Thymus (tissue), 14 donors: ENCODE measurements around the gene ZC3H7A. TPM values are rescaled to one million over a fixed set of nuclear protein-coding genes. Genes with fewer than 3 reads are reported as not detected.

Experiments
- DNase-seq, 9 donors: peaks; one replicate each; pipeline ENCODE4 v3.0.0-alpha.2; 2013; ENCODE audit warnings: low spot score in 9 of 9, low read depth in 6 of 9, missing footprints in 1 of 9
- H3K27ac ChIP-seq, 2 donors: one replicate each; pipeline ENCODE4 v1.5.1; 2013; ENCODE audit warnings: control low read depth in 1 of 2, low read depth in 1 of 2, low read length in 1 of 2, mild to moderate bottlenecking in 1 of 2, moderate library complexity in 1 of 2
- H3K27me3 ChIP-seq, 2 donors: one replicate each; pipeline ENCODE4 v1.5.1; 2013; ENCODE audit warnings: low read length in 1 of 2; ENCODE audit not compliant: control insufficient read depth in 2 of 2, insufficient read depth in 1 of 2
- H3K36me3 ChIP-seq, 2 donors: one replicate each; pipeline ENCODE4 v1.5.1; 2013; ENCODE audit warnings: low read length in 1 of 2, mild to moderate bottlenecking in 1 of 2, moderate library complexity in 1 of 2; ENCODE audit not compliant: control insufficient read depth in 2 of 2, insufficient read depth in 2 of 2
- H3K4me1 ChIP-seq, 2 donors: one replicate each; pipeline ENCODE4 v1.5.1; 2013; ENCODE audit warnings: low read length in 2 of 2; ENCODE audit not compliant: control insufficient read depth in 2 of 2, insufficient read depth in 2 of 2
- H3K4me3 ChIP-seq, 2 donors: one replicate each; pipeline ENCODE4 v1.5.1; 2013; ENCODE audit warnings: low read length in 2 of 2, control low read depth in 1 of 2, mild to moderate bottlenecking in 1 of 2
- H3K9me3 ChIP-seq, 2 donors: one replicate each; pipeline ENCODE4 v1.5.1; 2013; ENCODE audit warnings: low read length in 1 of 2, mild to moderate bottlenecking in 1 of 2; ENCODE audit not compliant: control insufficient read depth in 2 of 2, insufficient read depth in 1 of 2
- WGBS: extraction: QIAGEN DNeasy Blood & Tissue Kit; methylation state at CpG from one replicate; pipeline ENCODE4 v1.1.7; 2013; 5-methylcytosine and 5-hydroxymethylcytosine counted together
- long read RNA-seq, 10 donors: transcript quantifications; one replicate each; lab custom pipeline, GENCODE V29; 2026
- polyA plus RNA-seq: library from polyadenylated mRNA; stranded (reverse); fragments of 200-250 nt; gene quantifications from one replicate; pipeline ENCODE4 v1.2.3, GENCODE V29; 2013
- total RNA-seq: library from RNA; stranded (reverse); fragments of 120-200 nt; gene quantifications from one replicate; pipeline ENCODE4 v1.2.4, GENCODE V29; 2013
- donor health status: healthy.

The ZC3H7A gene
- total RNA-seq (33.7 TPM), polyA plus RNA-seq (69.4 TPM)
- long read RNA-seq, donor 1, partial matches to known transcripts, result 0 of 1 reads
- long read RNA-seq, donor 1, other reads (novel, unspliced or antisense), result 0 of 1 reads
- long read RNA-seq, donor 2, result 0 reads
- long read RNA-seq, donor 3, transcript ZC3H7A-201 (23 exons, 3,825 nt), result major isoform, 6 of 12 reads
- long read RNA-seq, donor 3, partial matches to known transcripts, result 0 of 12 reads
- long read RNA-seq, donor 3, other reads (novel, unspliced or antisense), result 0 of 12 reads
- long read RNA-seq, donor 4, partial matches to known transcripts, result 0 of 5 reads
- long read RNA-seq, donor 4, other reads (novel, unspliced or antisense), result 0 of 5 reads
- long read RNA-seq, donor 5, partial matches to known transcripts, result 14 of 19 reads
- long read RNA-seq, donor 5, other reads (novel, unspliced or antisense), result 0 of 19 reads
- long read RNA-seq, donor 6, partial matches to known transcripts, result 0 of 3 reads
- long read RNA-seq, donor 6, other reads (novel, unspliced or antisense), result 0 of 3 reads
- long read RNA-seq, donor 7, partial matches to known transcripts, result 0 of 5 reads
- long read RNA-seq, donor 7, other reads (novel, unspliced or antisense), result 0 of 5 reads
- long read RNA-seq, donor 8, partial matches to known transcripts, result 0 of 1 reads
- long read RNA-seq, donor 8, other reads (novel, unspliced or antisense), result 0 of 1 reads
- long read RNA-seq, donor 9, partial matches to known transcripts, result 0 of 1 reads
- long read RNA-seq, donor 9, other reads (novel, unspliced or antisense), result 0 of 1 reads
- long read RNA-seq, donor 10, partial matches to known transcripts, result 0 of 5 reads
- long read RNA-seq, donor 10, other reads (novel, unspliced or antisense), result 0 of 5 reads

GRCh38 chr16:11797166-11797956 lies at the start of gene ZC3H7A:
TSS of gene ZC3H7A (minus strand) at chr16:11797258. CDS start at chr16:11782354, 14,904 bp downstream.
- Histone ChIP-seq H3K4me3 (peak within 1 kb of the TSS; percentile 87 to 99), H3K27me3 (no peaks in the 10 kb centered on the region), H3K9me3 (no peaks in the 10 kb centered on the region), H3K4me1 (peaks cover 49 to 63% of the 10 kb centered on the region in 2 donors), H3K36me3 (peaks cover 0 to 5% of the 10 kb centered on the region in 2 donors), H3K27ac (peak within 1 kb of the TSS; percentile 86 to 98)
- WGBS, result under 1% methylated on average over 80 of the region's 80 CpGs
- peak; percentile 79 to 96 (median 91) for DNase-seq

DNA sequence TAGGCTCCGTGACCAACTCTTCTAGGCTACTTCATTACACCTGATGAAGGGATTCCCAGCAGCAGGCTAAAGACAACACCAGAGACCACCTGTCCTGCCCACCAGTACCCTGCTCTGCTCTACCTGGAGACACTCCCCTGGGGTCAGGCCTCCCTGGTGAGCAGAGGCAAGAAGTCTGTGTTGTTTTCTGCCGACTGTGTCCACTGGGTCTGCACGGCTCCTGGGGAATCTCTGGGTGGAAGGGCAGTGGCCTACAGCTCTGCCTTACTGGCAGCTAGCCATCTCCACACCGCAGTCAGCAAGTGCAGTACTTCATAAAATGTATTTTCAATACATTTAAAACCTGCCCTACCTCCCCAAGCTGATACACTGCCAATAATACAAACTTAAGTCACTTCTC lies 47.4 kb upstream of the ZC3H7A start:
- H3K9me3 ChIP-seq, result no peaks in the 10 kb centered on the region
- DNase-seq, result no peak
- H3K4me3 ChIP-seq, result no peak overlapping the region
- no peaks in the 10 kb centered on the region for H3K27me3 ChIP-seq
- H3K4me1 ChIP-seq, result peaks cover 0 to 3% of the 10 kb centered on the region in 2 donors
- peaks cover 64 to 87% of the 10 kb centered on the region in 2 donors for H3K36me3 ChIP-seq
- 99% methylated on average over 4 of the region's 4 CpGs for WGBS
- H3K27ac ChIP-seq, result no peak overlapping the region

GRCh38 chr16:11843861-11844260 lies 46.8 kb upstream of the ZC3H7A start:
- DNase-seq, result no peak
- Histone ChIP-seq H3K36me3 (peaks cover 67 to 88% of the 10 kb centered on the region in 2 donors), H3K27ac (no peak overlapping the region), H3K4me1 (no peaks in the 10 kb centered on the region), H3K9me3 (no peaks in the 10 kb centered on the region), H3K4me3 (no peak overlapping the region), H3K27me3 (no peaks in the 10 kb centered on the region)
- 98% methylated on average over 5 of the region's 5 CpGs for WGBS

- no peak overlapping the region for H3K4me3 ChIP-seq
- no peaks in the 10 kb centered on the region for H3K4me1 ChIP-seq
- no peaks in the 10 kb centered on the region for H3K9me3 ChIP-seq
- no peaks in the 10 kb centered on the region for H3K27me3 ChIP-seq
- H3K27ac ChIP-seq, result no peak overlapping the region
- peaks cover 68 to 88% of the 10 kb centered on the region in 2 donors for H3K36me3 ChIP-seq
- WGBS, result 97% methylated on average over 11 of the region's 11 CpGs
- DNase-seq, result no peak
Measured at GRCh38 chr16:11843206-11843605, 46.1 kb upstream of the ZC3H7A start.

GRCh38 chr16:11841026-11841425 lies 44.0 kb upstream of the ZC3H7A start:
- no peak overlapping the region for H3K27ac ChIP-seq
- no peaks in the 10 kb centered on the region for H3K27me3 ChIP-seq
- H3K4me3 ChIP-seq, result no peak overlapping the region
- no peaks in the 10 kb centered on the region for H3K4me1 ChIP-seq
- H3K9me3 ChIP-seq, result no peaks in the 10 kb centered on the region
- 98% methylated on average over 7 of the region's 7 CpGs for WGBS
- no peak for DNase-seq
- peaks cover 84 to 88% of the 10 kb centered on the region in 2 donors for H3K36me3 ChIP-seq

GRCh38 chr16:11836650-11837244 lies 39.7 kb upstream of the ZC3H7A start:
- DNase-seq, result no peak
- H3K27me3 ChIP-seq, result no peaks in the 10 kb centered on the region
- 97% methylated on average over 7 of the region's 7 CpGs for WGBS
- no peak overlapping the region for H3K27ac ChIP-seq
- peaks cover 52 to 61% of the 10 kb centered on the region in 2 donors for H3K36me3 ChIP-seq
- no peak overlapping the region for H3K4me3 ChIP-seq
- H3K9me3 ChIP-seq, result no peaks in the 10 kb centered on the region
- H3K4me1 ChIP-seq, result no peaks in the 10 kb centered on the region

DNA sequence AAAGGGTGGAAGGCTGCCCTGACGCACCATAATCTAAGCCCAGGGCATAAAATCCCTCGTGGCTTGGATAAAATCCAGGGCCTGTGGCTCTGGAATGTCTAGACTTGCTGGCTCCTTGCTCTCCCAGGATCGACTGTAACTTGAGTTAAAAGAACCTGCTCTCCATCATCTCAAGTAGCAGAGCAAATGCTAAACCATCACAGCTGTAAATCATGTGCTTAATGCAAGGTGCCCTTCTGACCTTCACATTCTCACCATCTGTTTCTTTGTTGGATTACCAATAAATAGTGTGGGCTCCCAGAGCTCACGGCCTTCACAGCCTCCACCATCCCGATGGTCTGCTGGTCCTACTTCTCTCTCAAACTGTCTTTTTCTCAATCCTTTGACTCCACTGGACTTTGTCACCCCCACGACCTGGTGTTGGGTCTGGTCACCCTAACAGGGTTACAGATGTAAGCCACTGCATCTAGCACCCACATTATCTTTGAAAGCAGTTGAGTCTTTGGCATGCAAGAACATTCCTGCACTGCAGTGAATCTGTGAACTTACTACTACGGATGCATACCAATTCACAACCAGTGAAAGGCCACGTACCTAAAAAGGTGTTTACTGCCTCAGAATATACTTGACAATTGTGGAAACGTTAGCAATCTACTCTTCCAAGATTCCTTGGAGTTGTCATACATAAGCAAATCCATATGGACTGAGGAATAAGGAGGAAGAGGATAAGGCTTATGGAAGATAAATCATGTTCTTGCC lies 39.0 kb upstream of the ZC3H7A start:
- no peak overlapping the region for H3K27ac ChIP-seq
- no peak for DNase-seq
- peaks cover 46 to 54% of the 10 kb centered on the region in 2 donors for H3K36me3 ChIP-seq
- no peaks in the 10 kb centered on the region for H3K4me1 ChIP-seq
- 91% methylated on average over 9 of the region's 9 CpGs for WGBS
- H3K4me3 ChIP-seq, result no peak overlapping the region
- no peaks in the 10 kb centered on the region for H3K27me3 ChIP-seq
- no peaks in the 10 kb centered on the region for H3K9me3 ChIP-seq

DNA sequence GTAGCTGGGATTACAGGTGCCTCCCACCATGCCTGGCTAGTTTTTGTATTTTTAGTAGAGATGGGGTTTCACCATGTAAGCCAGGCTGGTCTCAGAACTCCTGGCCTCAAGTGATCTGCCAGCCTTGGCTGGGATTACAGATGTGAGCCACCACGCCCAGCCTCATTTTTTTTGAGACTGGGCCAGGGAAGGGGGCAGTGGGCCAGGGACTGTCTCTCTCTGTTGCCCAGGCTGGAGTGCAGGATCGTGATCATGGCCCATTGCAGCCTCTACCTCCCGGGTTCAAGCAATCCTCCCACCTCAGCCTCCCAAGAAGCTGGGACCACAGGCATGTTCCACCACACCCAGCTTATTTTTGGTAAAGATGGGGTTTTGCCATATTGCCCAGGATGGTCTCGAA lies 38.3 kb upstream of the ZC3H7A start:
- Histone ChIP-seq H3K4me3 (no peak overlapping the region), H3K36me3 (peaks cover 38 to 46% of the 10 kb centered on the region in 2 donors), H3K27ac (no peak overlapping the region), H3K4me1 (no peaks in the 10 kb centered on the region), H3K9me3 (no peaks in the 10 kb centered on the region), H3K27me3 (no peaks in the 10 kb centered on the region)
- 89% methylated on average over 4 of the region's 4 CpGs for WGBS
- DNase-seq, result no peak
